Esophagus (tissue), 2 donors: Measurements from ENCODE around the gene RILPL2. TPM values are rescaled to one million over a fixed set of nuclear protein-coding genes. Genes with fewer than 3 reads are reported as not detected.
"Not testable (repeated sequence)": the region's sequence is repeated elsewhere in the genome, so short reads cannot be mapped to it uniquely, and the experiment has no call there.

Source experiments
- H3K27ac ChIP-seq, 2 donors: one replicate each; pipeline ENCODE4 v1.5.1; 2013; ENCODE audit warnings: low read depth in 2 of 2, mild to moderate bottlenecking in 2 of 2, inconsistent platforms in 1 of 2, low read length in 1 of 2, moderate library complexity in 1 of 2
- H3K27me3 ChIP-seq, 2 donors: one replicate each; pipeline ENCODE4 v1.6.1; 2013; ENCODE audit warnings: low read length in 2 of 2, control low read depth in 1 of 2, mild to moderate bottlenecking in 1 of 2; ENCODE audit not compliant: insufficient read depth in 2 of 2, control insufficient read depth in 1 of 2
- H3K36me3 ChIP-seq, 2 donors: one replicate each; pipeline ENCODE4 v1.6.1; 2013; ENCODE audit warnings: low read length in 1 of 2; ENCODE audit not compliant: control insufficient read depth in 2 of 2, insufficient read depth in 2 of 2
- H3K4me1 ChIP-seq, 2 donors: one replicate each; pipeline ENCODE4 v1.6.1; 2013; ENCODE audit warnings: low read length in 1 of 2; ENCODE audit not compliant: control insufficient read depth in 2 of 2, insufficient read depth in 2 of 2
- H3K4me3 ChIP-seq, 2 donors: one replicate each; pipeline ENCODE4 v1.5.1; 2013; ENCODE audit warnings: low read length in 2 of 2, mild to moderate bottlenecking in 2 of 2, low read depth in 1 of 2, moderate library complexity in 1 of 2
- H3K9me3 ChIP-seq, 2 donors: one replicate each; pipeline ENCODE4 v1.6.1; 2013; ENCODE audit warnings: mild to moderate bottlenecking in 2 of 2, low read depth in 1 of 2, low read length in 1 of 2, moderate library complexity in 1 of 2; ENCODE audit not compliant: control insufficient read depth in 2 of 2, insufficient read depth in 1 of 2
- WGBS, 2 donors: extraction: QIAGEN DNeasy Blood & Tissue Kit; methylation state at CpG; one replicate each; pipeline ENCODE4 v1.1.7; 2013; 5-methylcytosine and 5-hydroxymethylcytosine counted together
- polyA plus RNA-seq, 2 donors: library from polyadenylated mRNA; stranded (reverse); fragments of 200-250 nt; gene quantifications; one replicate each; pipeline ENCODE4 v1.2.3, GENCODE V29; 2013
- donor health status: healthy with polysubstance abuse.
- donor health status: Bipolar disorder and iron deficiency.

Gene RILPL2
- polyA plus RNA-seq, 2 donors = 1.6 to 2.3 TPM

DNA sequence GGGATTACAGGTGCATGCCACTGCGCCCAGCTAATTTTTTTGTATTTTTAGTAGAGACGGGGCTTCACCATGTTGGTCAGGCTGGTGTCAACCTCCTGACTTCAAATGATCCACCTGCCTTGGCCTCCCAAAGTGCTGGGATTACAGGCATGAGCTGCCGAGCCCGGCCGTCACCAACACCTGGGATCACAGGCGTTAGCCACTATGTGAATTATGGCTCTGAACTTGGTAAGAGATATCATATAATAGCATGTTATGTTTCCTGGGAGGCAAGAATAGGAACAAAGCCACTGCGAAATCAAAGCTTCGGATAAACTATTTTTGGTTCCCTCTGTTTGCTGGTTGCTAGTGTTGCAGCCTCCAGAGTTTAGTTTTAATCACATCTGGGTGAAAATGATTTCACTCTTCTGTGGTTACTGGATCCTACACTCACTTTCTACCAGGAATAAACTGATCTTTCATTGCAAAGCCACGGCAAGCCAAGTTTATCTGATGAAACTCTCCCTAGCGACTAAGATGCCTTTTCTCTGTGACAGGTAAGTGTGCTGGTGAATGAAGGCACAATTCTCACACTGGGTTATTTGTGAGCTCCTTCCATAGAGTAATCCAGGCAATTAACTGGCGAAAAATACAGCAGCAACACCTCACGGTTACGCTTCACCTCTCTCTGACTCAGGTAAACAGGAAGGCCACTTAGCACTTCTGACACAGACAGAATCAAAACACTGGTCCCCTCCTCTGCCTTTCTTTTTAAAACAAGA lies 38.2 kb upstream of the RILPL2 start:
- peak overlapping the region in 1 of 2 donors; percentile 15 for H3K27ac ChIP-seq
- no peaks in the 10 kb centered on the region for H3K27me3 ChIP-seq
- no peak overlapping the region for H3K4me3 ChIP-seq
- peaks cover 3 to 11% of the 10 kb centered on the region in 2 donors for H3K36me3 ChIP-seq
- H3K4me1 ChIP-seq = no peaks in the 10 kb centered on the region
- WGBS, 2 donors = 74 to 75% methylated on average over 13 of the region's 13 CpGs
- no peaks in the 10 kb centered on the region for H3K9me3 ChIP-seq

DNA sequence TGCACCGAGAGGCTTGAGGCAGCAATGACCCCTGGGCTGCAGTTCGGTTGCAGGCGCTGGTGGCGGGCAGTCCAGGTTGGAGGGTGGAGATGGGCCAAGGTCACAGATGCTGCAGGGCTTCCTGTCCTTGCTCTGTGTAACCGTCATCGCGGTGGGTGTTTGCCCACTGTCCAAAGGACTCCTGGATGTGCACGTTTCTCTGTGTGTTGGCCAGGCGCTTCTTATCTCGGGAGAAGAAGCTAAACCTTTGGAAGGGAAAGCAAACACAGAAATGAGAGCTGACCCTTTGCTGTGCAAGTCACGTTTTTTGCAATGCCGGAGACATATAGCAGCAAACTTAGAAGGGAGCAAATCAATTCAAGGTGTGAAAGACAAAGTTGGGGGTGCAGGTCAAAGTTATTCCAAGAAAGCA lies 36.0 kb upstream of the RILPL2 start:
- Histone ChIP-seq H3K36me3 (peaks cover 3 to 13% of the 10 kb centered on the region in 2 donors), H3K27me3 (no peaks in the 10 kb centered on the region), H3K4me3 (no peak overlapping the region), H3K9me3 (no peaks in the 10 kb centered on the region), H3K4me1 (no peaks in the 10 kb centered on the region), H3K27ac (no peak overlapping the region)
- 80 to 86% methylated on average over 12 of the region's 12 CpGs for WGBS, 2 donors

DNA sequence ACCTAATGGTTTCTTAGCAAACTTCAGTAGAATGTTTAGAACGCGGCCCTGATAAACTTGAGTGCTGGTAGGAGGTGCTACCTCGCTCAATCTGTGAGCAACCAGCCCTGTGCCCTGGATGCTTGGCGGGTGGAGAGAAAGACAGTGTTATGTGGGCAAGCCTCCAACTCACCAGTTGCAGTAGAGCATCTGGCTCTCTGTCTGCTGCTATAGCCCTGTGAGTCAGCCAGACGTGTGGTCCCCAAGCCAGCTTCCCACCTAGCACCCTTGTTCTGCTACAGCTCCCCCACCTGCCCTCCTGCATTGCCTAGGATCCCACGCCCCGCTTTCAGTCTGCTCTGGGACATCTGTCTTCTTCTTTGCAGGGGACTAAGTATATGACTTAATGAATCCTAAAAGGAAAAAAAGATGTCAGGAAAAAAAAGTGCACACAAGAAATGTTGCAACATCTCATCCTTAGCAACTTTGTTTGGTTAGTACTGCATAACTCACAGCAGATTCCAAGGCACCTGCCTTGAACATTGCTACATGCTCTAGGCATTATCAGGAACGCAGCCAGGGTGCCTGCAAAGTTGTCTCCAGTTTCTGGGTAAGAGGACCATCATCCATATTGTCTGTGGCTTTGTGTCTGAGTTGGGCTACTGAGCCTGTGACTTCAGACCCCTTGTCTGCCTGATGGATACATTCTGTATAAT lies 35.0 kb upstream of the RILPL2 start:
- H3K27ac ChIP-seq = no peak overlapping the region
- no peak overlapping the region for H3K4me3 ChIP-seq
- H3K36me3 ChIP-seq = peaks cover 3 to 16% of the 10 kb centered on the region in 2 donors
- H3K27me3 ChIP-seq = no peaks in the 10 kb centered on the region
- no peaks in the 10 kb centered on the region for H3K4me1 ChIP-seq
- 80 to 84% methylated on average over 8 of the region's 8 CpGs for WGBS, 2 donors
- no peaks in the 10 kb centered on the region for H3K9me3 ChIP-seq

DNA sequence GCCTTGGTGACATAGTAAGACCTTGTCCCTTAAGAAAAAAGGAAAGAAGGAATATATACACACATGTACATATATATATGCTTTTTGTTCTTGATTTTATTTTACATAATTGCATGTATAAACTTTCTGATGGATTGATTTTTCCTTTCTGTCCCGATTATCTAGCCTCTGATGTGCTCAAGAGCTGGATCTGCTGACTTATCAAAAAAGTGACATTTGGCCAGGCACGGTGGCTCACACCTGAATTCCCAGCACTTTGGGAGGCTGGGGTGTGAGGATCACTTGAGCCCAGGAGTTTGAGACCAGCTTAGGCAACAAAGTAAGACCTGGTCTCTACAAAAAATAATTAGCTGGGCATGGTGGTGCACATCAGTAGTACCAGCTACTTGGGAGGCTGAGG lies 33.5 kb upstream of the RILPL2 start:
- H3K27me3 ChIP-seq = no peaks in the 10 kb centered on the region
- no peaks in the 10 kb centered on the region for H3K9me3 ChIP-seq
- no peak overlapping the region for H3K4me3 ChIP-seq
- H3K4me1 ChIP-seq = no peaks in the 10 kb centered on the region
- no peak overlapping the region for H3K27ac ChIP-seq
- WGBS, 2 donors = 88 to 94% methylated on average over 2 of the region's 2 CpGs
- peaks cover 3 to 21% of the 10 kb centered on the region in 2 donors for H3K36me3 ChIP-seq

DNA sequence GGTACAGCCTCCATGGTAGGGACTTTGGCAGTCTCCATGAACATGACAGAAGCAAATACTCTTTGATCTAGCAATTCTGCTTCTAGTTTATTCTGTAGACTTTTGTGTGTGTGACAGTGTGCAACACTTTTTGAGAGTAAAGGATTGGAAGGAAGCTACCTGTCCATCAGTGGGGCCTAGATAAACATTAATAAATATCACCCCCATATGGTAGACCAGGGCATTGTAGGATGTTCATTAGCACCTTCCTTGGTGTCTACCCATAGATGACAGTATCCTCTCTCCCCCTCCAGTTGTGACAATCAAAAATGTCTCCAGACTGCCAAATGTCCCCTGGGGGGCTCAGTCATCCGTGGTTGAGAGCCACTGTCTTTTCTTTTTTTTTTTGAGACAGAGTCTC lies 32.3 kb upstream of the RILPL2 start:
- no peak overlapping the region for H3K4me3 ChIP-seq
- 22 to 63% methylated on average over 1 of the region's 1 CpG for WGBS, 2 donors
- no peak overlapping the region for H3K27ac ChIP-seq
- no peaks in the 10 kb centered on the region for H3K4me1 ChIP-seq
- no peaks in the 10 kb centered on the region for H3K9me3 ChIP-seq
- H3K36me3 ChIP-seq = peaks cover 3 to 21% of the 10 kb centered on the region in 2 donors
- no peaks in the 10 kb centered on the region for H3K27me3 ChIP-seq

DNA sequence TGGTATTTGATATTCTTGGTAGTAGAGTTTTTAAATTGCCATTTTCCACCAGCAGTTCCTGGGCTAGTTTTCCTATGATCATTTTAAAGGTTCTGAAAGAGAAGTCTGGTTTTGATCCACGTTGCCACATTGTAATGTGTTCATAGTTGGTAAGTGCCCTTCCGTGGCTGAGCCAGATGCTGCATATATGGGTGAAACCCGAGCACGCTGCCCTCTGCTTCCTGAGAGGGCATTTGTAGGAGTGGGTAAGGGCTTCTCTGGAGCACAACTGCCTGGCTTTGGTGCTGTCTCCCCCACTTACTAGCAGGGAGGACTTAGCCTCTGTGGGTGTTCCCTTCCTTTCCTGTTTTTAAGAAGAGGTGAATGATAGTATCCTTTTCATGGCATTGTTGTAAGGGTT lies 28.6 kb upstream of the RILPL2 start:
- Histone ChIP-seq H3K27me3 (no peaks in the 10 kb centered on the region), H3K4me1 (no peaks in the 10 kb centered on the region), H3K4me3 (no peak overlapping the region), H3K9me3 (no peaks in the 10 kb centered on the region), H3K27ac (no peak overlapping the region), H3K36me3 (peaks cover 0 to 13% of the 10 kb centered on the region in 2 donors)
- 88 to 91% methylated on average over 4 of the region's 4 CpGs for WGBS, 2 donors

DNA sequence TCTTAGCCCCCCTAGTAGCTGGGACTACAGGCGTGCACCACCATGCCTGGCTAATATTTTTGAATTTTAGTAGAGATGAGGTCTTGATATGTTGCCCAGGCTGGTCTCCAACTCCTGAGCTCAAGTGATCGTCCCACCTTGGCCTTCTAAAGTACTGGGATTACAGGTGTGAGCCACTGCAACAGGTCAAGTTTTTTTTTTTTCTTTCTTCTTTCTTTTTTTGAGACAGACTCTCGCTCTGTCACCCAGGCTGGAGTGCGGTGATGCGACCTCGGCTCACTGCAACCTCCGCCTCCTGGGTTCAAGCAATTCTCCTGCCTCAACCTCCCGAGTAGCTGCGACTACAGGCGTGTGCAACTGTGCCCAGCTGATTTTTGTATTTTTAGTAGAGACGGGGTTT lies 26.7 kb upstream of the RILPL2 start:
- H3K27ac ChIP-seq, H3K27me3 ChIP-seq, H3K9me3 ChIP-seq, H3K4me1 ChIP-seq, H3K4me3 ChIP-seq: not testable (repeated sequence)
- 96 to 97% methylated on average over 11 of the region's 11 CpGs for WGBS, 2 donors
- peaks cover 0 to 13% of the 10 kb centered on the region in 2 donors for H3K36me3 ChIP-seq

DNA sequence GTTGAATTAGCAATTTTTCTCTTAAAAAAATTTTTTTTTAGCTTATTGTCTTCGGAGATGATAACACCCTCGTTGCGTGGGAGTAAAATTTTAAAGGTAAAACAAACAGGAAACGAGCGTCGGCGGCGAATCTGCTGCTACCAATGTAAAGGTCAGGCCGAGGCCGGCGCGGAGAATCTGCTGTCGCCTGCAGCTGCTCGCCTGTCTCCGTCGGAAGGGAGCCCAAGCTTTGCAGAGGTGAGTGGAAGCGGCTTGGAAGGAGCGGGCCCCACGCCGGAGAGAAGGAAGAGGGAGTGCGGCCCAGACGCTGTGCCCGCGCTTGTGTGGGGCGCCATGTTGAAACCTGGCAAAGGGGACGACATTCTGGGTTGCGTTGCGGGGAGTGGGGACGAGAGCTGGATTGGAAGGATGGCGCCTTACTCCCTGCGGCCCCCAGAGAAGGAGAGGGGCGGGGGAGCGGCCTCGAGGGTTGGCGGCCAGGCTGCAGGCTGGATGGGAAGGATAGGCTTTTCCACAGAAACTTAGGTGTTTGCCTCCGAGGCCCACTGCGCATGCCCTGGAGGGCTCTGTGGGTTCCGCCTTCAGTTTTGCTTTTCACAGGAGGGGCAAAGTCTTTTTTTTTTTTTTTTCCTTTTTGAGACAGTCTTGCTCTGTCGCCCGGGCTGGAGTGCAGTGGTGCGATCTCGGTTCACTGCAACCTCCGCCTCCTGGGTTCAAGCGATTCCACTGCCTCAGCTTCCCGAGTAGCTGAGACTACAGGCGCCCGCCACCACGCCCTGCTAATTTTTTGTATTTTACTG lies 21.7 kb upstream of the RILPL2 start, which contains the start of gene SNRNP35:
Gene SNRNP35 (plus strand): TSS at position 160 of the 800 bp plus-strand sequence. CDS start 7,402 bp downstream, outside the sequence.
- Histone ChIP-seq H3K36me3 (no peaks in the 10 kb centered on the region), H3K4me3 (peak within 1 kb of the TSS; percentile 91 to 96), H3K27me3 (no peaks in the 10 kb centered on the region), H3K4me1 (no peaks in the 10 kb centered on the region), H3K27ac (peak within 1 kb of the TSS; percentile 99 to 100), H3K9me3 (no peaks in the 10 kb centered on the region)
- 0 to 1% methylated on average over 44 to 48 of the region's 48 CpGs for WGBS, 2 donors

DNA sequence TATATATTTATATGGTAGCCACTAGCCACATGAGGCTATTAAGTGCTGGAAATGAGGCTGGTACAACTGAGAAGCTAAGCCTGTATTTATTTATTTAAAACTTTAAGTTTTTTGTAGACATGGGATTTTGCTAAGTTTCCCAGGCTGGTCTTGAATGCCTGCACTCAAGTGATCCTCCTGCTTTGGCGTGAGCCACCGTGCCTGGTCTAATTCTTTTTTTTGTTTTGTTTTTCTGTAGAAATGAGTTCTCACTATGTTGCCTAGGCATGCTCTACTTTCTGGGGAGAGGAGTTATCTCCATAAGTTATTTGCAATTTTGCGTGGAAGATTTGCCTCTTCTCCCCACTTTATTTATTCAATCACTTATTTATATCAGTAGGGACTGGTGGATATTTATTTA lies 16.7 kb upstream of the RILPL2 start:
- WGBS, 2 donors = 50 to 60% methylated on average over 3 of the region's 3 CpGs
- no peak overlapping the region for H3K27ac ChIP-seq

More for the DNA sequence above, 16.7 kb upstream of the RILPL2 start:
- Histone ChIP-seq H3K4me3 (no peak overlapping the region), H3K27me3 (no peaks in the 10 kb centered on the region), H3K36me3 (no peaks in the 10 kb centered on the region), H3K9me3 (no peaks in the 10 kb centered on the region), H3K4me1 (no peaks in the 10 kb centered on the region)
